DMS153 treated with DMSO at 0.1 percent for 48 hours (cell line): Measurements from ENCODE around the gene CHST8.
"Not testable (repeated sequence)": the region's sequence is repeated elsewhere in the genome, so short reads cannot be mapped to it uniquely, and the experiment has no call there.

Experiments used
- DNase-seq: peaks from one replicate; lab custom pipeline; 2025; ENCODE audit not compliant: unreplicated experiment; lab: John Stamatoyannopoulos, UW

The CHST8 gene

GRCh38 chr19:33616857-33617256, 4.9 kb upstream of the CHST8 start:
- no peak for DNase-seq

GRCh38 chr19:33618363-33618762, 3.4 kb upstream of the CHST8 start:
- DNase-seq = not testable (repeated sequence)

GRCh38 chr19:33618884-33619283, 2.9 kb upstream of the CHST8 start:
- DNase-seq = no peak

GRCh38 chr19:33620611-33621010, 1.1 kb upstream of the CHST8 start:
- no peak for DNase-seq

- DNase-seq = no peak
Measured at GRCh38 chr19:33621065-33621785, 528 bp upstream of the CHST8 start.

- no peak for DNase-seq
Measured at GRCh38 chr19:33622505-33622808, 704 bp downstream of the CHST8 start.

GRCh38 chr19:33622809-33623511, 1.2 kb downstream of the CHST8 start:
- no peak for DNase-seq

DNA sequence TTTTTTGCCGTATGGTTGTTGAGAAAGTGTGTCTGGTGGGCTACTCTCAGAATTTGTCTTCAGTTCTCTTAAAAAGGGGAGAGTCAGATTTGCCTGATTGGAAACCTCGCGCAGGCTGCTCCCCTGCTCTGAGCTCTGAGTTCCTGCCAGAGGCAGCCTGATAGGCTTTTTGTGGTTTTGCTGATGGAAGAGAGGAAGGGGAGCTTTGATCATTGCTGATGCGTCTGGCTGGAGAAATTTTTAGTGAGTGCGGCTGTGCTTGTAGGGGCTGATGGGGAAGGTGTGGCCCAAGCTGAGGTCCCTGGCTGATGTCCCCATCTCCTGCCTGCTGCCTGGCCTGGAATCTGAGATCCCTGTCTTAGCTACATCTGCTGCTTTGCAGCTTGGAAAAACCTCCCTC, 2.8 kb downstream of the CHST8 start:
- no peak for DNase-seq

DNA sequence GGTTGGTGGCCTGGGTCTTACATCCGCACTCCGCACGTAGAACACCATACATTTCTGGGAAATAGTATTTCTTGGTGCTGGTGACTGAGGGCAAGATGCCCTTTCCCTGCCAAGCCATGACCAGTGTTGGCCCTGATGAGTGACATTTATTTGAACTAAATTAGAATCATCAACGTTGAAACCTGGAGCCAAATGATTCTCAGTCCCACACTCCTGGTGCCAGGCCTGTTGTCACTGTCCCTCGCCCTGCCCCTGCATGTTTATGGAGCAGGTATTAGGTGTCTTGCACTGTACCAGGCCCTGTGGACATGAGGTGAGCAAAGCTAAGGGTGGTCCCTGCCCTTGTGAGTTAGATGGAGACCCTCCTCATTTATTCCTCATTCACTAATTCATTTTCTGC, 5.8 kb downstream of the CHST8 start:
- no peak for DNase-seq

DNA sequence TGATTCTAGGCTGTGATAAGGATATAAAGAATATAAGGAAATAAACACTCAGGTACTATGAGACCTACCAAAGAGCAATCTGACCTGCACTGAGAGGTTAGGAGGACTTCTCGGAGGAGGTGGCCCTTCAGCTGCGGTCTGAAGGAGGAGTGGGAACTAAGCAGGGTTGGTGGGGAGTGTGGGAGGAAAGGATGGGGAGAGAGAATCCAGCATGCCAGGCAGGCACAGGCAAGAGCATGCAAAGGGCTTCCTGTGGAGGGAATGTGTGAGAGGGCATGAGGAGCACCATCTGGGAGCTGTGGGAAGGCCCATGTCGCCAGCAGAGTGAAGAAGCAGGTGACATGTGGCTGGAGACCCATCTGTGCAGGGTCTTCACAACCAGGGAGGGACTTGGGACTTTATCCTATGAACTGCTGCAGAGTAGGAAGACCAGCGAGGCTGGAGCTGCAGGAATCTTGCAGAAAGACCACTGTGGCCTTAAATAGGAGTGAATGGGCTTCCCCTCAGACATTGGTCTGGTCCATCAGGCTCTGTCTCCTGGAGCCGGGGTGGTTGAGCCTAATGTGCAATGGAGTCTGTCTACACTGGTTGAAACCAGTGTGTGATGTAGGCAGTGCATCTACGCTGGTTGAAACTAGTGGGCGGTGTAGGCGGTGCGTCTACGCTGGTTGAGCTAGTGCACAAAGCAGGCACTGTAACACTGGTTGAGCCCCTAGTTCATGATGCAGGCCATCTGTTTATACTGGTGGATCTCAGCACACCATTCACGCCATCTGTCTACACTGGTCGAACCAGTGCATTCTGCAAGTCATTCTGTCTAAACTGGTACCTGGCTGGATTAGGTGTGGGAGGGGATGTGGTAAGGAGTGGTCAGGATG, 6.4 kb downstream of the CHST8 start:
- DNase-seq = no peak

- DNase-seq = no peak
Measured at GRCh38 chr19:33628921-33629825, 7.4 kb downstream of the CHST8 start.

GRCh38 chr19:33629826-33630375, 8.1 kb downstream of the CHST8 start:
- no peak for DNase-seq

- DNase-seq = no peak
Measured at GRCh38 chr19:33630880-33631608, 9.3 kb downstream of the CHST8 start.

GRCh38 chr19:33631609-33631973, 9.8 kb downstream of the CHST8 start:
- no peak for DNase-seq

DNA sequence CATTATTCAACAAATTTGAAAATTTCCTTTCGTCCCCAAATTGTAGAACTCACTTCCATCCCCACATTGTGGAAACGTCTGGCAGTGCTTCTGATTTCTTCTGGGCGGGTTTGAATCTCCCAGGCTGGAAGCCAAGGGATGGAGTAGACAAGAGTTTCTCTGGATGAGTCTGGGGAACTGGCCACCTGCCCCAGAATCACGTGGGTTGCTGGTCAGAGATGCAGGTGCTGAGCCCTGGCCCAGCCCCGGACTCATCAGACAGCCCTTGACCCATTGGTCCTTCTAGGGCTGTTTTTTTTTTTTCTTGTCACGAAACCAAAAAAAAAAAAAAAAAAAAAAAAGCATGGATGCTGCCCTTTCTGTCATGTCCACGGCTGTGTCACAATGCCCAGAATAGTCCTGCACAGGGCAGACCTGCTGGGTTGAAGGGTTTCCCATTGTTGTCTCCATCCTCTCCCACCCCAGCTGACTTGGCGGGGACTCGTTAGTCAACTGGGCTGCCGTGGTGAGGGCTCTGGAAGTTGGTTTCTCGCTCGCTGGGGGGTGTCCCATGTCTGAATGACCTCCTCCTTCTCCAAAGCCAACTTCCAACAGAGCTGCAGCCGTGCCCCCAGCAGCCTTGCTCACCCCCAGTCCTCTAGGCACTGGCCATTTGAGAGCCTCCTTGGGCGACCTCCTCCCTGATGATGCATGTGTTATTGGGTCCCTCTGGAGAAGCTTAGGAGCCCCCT, 12.8 kb downstream of the CHST8 start:
- DNase-seq = no peak

DNA sequence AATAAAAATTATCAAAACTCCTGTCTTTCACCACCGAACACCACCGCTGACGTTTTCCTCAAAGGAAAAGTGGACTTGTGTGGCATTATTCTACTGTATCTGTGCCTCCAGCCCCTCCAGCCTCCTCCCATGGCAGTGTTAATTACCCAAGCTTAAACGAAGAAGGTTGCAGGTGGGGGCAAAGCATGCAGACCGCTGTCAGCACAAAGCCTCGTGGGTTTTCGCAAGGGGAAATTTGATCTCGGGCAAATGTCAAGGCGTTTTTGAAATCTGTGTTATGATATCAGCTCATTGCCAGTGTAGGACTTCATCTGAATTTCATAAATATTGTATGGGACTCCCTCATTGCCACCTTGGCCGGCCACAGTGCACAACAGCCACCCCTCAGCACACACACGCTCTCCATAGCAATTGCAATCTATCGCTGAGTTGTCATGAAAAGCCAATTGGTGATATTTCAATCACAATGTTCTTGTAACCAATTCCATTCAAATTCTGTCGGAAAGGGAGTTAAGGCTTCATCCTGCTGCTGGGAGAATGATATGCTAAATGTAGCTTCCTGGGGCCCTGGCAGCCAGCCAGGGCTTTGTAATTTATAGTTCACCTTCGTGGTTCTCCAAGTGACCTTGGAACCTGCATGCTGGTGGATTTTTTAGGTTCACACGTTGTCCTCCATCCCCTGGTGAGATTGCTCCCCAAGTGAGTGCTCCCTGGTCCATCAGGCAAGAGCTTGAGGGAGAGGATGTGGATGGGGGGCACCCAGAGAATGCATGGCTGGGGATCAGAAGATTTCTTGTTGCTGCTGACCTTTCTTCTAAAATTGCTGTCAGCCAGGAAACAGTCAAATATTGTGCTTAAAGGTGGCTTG, 16.6 kb downstream of the CHST8 start:
- no peak for DNase-seq

DNA sequence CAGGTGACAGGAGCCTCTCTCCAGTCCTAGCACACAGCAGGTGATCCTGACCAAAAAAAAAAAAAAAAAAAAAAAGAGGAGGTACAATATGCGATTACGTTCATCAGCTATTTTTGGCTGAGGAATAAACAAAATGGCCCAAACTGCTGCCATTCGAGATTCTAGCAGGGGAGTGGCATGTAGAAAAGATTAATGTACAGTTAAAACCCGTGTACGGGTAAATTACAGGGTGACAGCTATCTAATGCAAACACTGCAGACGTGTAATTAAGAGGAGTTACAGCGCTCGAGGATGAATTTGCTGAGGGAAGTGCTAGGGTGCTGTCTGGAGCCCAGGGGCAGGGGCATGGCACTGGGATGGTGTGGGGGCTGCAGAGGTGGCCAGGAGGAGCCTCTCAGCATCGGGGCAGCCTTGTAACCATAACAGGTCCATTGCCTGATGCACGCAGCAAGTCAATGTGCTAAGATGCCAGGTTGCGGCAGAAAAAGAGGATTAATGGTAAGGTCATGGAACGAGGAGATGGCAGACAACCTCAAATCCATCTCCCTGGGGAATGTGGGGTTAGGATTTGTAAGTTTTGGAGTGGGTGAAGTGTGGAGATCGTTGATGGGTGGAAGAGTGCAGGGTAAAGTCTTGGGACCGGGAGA, 17.4 kb downstream of the CHST8 start:
- DNase-seq = no peak

DNA sequence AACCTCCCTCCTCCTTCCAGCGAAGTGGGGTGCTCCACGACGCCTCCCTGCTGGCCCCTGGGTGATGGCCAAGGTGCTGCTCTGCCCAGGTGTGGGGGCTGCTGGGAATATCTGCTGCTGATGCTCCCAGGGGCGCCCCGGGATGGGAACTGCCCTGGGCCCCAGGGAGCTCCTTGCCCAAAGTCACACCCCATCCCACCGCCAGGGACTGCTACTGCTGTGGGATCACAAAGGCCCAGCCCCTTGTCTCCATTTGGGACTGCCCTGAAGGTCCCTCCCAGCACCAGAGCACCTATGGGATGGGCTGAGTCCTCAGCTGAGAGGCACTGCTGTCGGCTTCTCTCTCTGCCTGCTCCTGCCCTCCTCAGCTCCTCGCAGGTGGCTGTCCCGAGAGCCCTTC, 19.0 kb downstream of the CHST8 start:
- no peak for DNase-seq
